ENCODE measurements around the gene SNCAIP.

SNCAIP gene

DNA sequence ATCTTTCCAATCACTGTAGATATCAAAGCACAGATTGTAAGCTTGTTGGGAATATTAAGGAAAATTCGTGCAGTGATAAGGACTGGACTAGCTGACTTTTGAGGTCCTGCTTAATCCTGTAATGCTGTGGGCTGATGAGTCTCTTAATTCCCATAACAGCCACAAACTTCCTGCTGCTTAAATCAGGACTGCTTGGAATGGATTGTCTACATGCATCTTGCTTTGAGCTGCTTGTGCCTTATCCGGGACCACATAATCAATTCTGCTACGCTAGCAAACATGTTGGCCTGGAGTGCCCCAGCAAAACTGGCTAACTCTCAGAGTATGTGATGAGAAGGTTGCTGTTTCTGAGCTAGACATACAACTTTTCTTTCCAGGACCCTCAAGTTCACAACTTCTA lies 79.6 kb downstream of the SNCAIP start:
- Histone ChIP-seq H3K27ac (replicated peaks) (no peak overlapping the region), H3K27me3 (ENCODE audit: insufficient read depth, poor library complexity, severe bottlenecking) (no peaks in the 10 kb centered on the region), H3K4me3 (replicated peaks; ENCODE audit: insufficient read depth, low read length) (no peak overlapping the region)
- TF ChIP-seq GABPA (IDR thresholded peaks at IDR 0.05; ENCODE audit: low read depth) (no peak), SPI1 (IDR thresholded peaks at IDR 0.05; ENCODE audit: borderline replicate concordance, low read depth) (no peak), POLR2AphosphoS5 (IDR thresholded peaks at IDR 0.05; ENCODE audit: low read depth) (no peak)
- TF ChIP-seq, protein P1, sequence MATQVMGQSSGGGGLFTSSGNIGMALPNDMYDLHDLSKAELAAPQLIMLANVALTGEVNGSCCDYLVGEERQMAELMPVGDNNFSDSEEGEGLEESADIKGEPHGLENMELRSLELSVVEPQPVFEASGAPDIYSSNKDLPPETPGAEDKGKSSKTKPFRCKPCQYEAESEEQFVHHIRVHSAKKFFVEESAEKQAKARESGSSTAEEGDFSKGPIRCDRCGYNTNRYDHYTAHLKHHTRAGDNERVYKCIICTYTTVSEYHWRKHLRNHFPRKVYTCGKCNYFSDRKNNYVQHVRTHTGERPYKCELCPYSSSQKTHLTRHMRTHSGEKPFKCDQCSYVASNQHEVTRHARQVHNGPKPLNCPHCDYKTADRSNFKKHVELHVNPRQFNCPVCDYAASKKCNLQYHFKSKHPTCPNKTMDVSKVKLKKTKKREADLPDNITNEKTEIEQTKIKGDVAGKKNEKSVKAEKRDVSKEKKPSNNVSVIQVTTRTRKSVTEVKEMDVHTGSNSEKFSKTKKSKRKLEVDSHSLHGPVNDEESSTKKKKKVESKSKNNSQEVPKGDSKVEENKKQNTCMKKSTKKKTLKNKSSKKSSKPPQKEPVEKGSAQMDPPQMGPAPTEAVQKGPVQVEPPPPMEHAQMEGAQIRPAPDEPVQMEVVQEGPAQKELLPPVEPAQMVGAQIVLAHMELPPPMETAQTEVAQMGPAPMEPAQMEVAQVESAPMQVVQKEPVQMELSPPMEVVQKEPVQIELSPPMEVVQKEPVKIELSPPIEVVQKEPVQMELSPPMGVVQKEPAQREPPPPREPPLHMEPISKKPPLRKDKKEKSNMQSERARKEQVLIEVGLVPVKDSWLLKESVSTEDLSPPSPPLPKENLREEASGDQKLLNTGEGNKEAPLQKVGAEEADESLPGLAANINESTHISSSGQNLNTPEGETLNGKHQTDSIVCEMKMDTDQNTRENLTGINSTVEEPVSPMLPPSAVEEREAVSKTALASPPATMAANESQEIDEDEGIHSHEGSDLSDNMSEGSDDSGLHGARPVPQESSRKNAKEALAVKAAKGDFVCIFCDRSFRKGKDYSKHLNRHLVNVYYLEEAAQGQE (IDR thresholded peaks at IDR 0.05; ENCODE audit: insufficient replicate concordance, low read depth), result no peak
- TF ChIP-seq, protein P2, sequence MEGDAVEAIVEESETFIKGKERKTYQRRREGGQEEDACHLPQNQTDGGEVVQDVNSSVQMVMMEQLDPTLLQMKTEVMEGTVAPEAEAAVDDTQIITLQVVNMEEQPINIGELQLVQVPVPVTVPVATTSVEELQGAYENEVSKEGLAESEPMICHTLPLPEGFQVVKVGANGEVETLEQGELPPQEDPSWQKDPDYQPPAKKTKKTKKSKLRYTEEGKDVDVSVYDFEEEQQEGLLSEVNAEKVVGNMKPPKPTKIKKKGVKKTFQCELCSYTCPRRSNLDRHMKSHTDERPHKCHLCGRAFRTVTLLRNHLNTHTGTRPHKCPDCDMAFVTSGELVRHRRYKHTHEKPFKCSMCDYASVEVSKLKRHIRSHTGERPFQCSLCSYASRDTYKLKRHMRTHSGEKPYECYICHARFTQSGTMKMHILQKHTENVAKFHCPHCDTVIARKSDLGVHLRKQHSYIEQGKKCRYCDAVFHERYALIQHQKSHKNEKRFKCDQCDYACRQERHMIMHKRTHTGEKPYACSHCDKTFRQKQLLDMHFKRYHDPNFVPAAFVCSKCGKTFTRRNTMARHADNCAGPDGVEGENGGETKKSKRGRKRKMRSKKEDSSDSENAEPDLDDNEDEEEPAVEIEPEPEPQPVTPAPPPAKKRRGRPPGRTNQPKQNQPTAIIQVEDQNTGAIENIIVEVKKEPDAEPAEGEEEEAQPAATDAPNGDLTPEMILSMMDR (IDR thresholded peaks at IDR 0.05; ENCODE audit: insufficient read depth, low read length), result no peak
- DNase-seq (ENCODE audit: low read depth in 1 of 2, low spot score in 1 of 2), result no peak

DNA sequence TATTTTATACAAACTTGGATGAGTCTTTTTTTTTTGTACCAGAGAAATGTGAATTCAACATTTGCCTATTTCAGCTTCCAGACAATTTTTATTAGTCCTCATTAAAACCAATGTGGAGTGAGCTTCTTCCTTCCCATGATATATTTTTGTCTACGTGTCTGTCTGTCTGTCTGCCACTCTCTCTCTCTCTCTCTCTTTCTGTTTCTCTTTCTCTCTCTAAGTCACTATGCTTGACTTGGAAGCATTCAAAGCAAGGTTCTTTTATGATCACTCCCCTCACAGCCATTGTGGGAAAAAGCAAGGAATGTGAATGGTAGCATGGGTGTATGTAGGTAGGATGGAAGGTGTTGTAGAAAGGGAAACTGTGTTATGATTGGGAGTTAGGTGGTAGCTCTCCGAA lies 80.2 kb downstream of the SNCAIP start:
- TF ChIP-seq, protein P1 (IDR thresholded peaks at IDR 0.05; ENCODE audit: insufficient replicate concordance, low read depth), result no peak
- TF ChIP-seq SPI1 (IDR thresholded peaks at IDR 0.05; ENCODE audit: borderline replicate concordance, low read depth) (no peak), POLR2AphosphoS5 (IDR thresholded peaks at IDR 0.05; ENCODE audit: low read depth) (no peak), GABPA (IDR thresholded peaks at IDR 0.05; ENCODE audit: low read depth) (no peak)
- TF ChIP-seq, protein P2 (IDR thresholded peaks at IDR 0.05; ENCODE audit: insufficient read depth, low read length), result no peak
- Histone ChIP-seq H3K27ac (replicated peaks) (no peak overlapping the region), H3K27me3 (ENCODE audit: insufficient read depth, poor library complexity, severe bottlenecking) (no peaks in the 10 kb centered on the region), H3K4me3 (replicated peaks; ENCODE audit: insufficient read depth, low read length) (no peak overlapping the region)
- no peak for DNase-seq (ENCODE audit: low read depth in 1 of 2, low spot score in 1 of 2)

DNA sequence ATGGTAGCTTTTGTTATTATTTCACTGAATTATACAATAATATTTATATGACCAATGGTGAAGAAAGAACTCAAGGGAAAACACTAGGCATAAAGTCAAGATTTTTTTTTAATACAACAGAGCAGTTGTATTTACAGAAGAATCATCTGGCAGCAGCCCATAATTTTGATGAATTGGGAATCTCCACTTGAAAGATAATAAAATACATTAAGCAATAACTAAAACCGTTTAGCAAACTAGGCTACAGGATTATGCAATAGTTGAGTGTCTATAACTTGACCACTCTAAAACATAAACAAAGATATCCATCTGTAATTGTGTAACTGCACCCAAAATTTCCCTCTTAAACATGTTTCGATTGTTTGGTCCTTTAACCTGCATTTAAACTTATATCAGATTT lies 80.8 kb downstream of the SNCAIP start:
- H3K4me3 ChIP-seq (replicated peaks; ENCODE audit: insufficient read depth, low read length), result no peak overlapping the region
- no peak overlapping the region for H3K27ac ChIP-seq (replicated peaks)
- DNase-seq (ENCODE audit: low read depth in 1 of 2, low spot score in 1 of 2), result no peak
- no peaks in the 10 kb centered on the region for H3K27me3 ChIP-seq (ENCODE audit: insufficient read depth, poor library complexity, severe bottlenecking)
- TF ChIP-seq, protein P2 (IDR thresholded peaks at IDR 0.05; ENCODE audit: insufficient read depth, low read length), result no peak
- TF ChIP-seq SPI1 (IDR thresholded peaks at IDR 0.05; ENCODE audit: borderline replicate concordance, low read depth) (no peak), POLR2AphosphoS5 (IDR thresholded peaks at IDR 0.05; ENCODE audit: low read depth) (no peak), GABPA (IDR thresholded peaks at IDR 0.05; ENCODE audit: low read depth) (no peak)
- TF ChIP-seq, protein P1 (IDR thresholded peaks at IDR 0.05; ENCODE audit: insufficient replicate concordance, low read depth), result no peak
